H9 (cell line): Measurements from ENCODE around the gene RCN1. TPM values are rescaled to one million over a fixed set of nuclear protein-coding genes. Genes with fewer than 3 reads are reported as not detected.

Experiments used
- DNase-seq: peaks from one replicate; pipeline ENCODE4 v3.0.0-alpha.2; 2017
- H2AFZ ChIP-seq: one replicate; pipeline ENCODE4 v1.6.1; 2013; ENCODE audit warnings: mild to moderate bottlenecking, low read length, control low read depth, moderate library complexity
- H2AK5ac ChIP-seq: 2 replicates; pipeline ENCODE4 v1.6.1; 2013; ENCODE audit warnings: low read length, control low read depth, mixed read lengths; ENCODE audit not compliant: insufficient read length
- H2BK120ac ChIP-seq: one replicate; pipeline ENCODE4 v1.6.1; 2013; ENCODE audit warnings: low read depth, mild to moderate bottlenecking, low read length, control low read depth, inconsistent platforms; ENCODE audit not compliant: poor library complexity, severe bottlenecking
- H2BK12ac ChIP-seq: 2 replicates; pipeline ENCODE4 v1.6.1; 2013; ENCODE audit warnings: low read length, control low read depth, mixed read lengths, low read depth; ENCODE audit not compliant: insufficient read length
- H2BK15ac ChIP-seq: 2 replicates; pipeline ENCODE4 v1.6.1; 2013; ENCODE audit warnings: low read depth, low read length, control low read depth
- H2BK20ac ChIP-seq: one replicate; pipeline ENCODE4 v1.6.1; 2013; ENCODE audit warnings: low read depth, mild to moderate bottlenecking, low read length, control low read depth, inconsistent platforms; ENCODE audit not compliant: poor library complexity, severe bottlenecking
- H2BK5ac ChIP-seq: 2 replicates; pipeline ENCODE4 v1.6.1; 2013; ENCODE audit warnings: low read length, control low read depth, mixed read lengths; ENCODE audit not compliant: insufficient read length
- H3K14ac ChIP-seq: 2 replicates; pipeline ENCODE4 v1.6.1; 2013; ENCODE audit warnings: low read length, control low read depth; ENCODE audit not compliant: insufficient read depth
- H3K18ac ChIP-seq: 2 replicates; pipeline ENCODE4 v1.6.1; 2013; ENCODE audit warnings: low read depth, mild to moderate bottlenecking, mixed read lengths, low read length, control low read depth; ENCODE audit not compliant: insufficient read length
- H3K23ac ChIP-seq: 2 replicates; pipeline ENCODE4 v1.6.1; 2013; ENCODE audit warnings: low read length, control low read depth, mixed read lengths, low read depth; ENCODE audit not compliant: insufficient read length
- H3K23me2 ChIP-seq: 2 replicates; pipeline ENCODE4 v1.6.1; 2013; ENCODE audit warnings: low read depth, mild to moderate bottlenecking, mixed read lengths, low read length, control low read depth; ENCODE audit not compliant: insufficient read length, poor library complexity, severe bottlenecking
- H3K27ac ChIP-seq: 2 replicates; pipeline ENCODE4 v1.5.1; 2013; ENCODE audit warnings: low read length, control low read depth, mixed read lengths, low read depth; ENCODE audit not compliant: insufficient read length
- H3K27me3 ChIP-seq: 2 replicates; pipeline ENCODE4 v1.6.1; 2013; ENCODE audit warnings: low read length, control low read depth, inconsistent platforms; ENCODE audit not compliant: insufficient read depth
- H3K4ac ChIP-seq: 2 replicates; pipeline ENCODE4 v1.6.1; 2013; ENCODE audit warnings: low read depth, mild to moderate bottlenecking, control low read depth, inconsistent platforms, low read length, moderate library complexity
- H3K4me1 ChIP-seq: 2 replicates; pipeline ENCODE4 v1.6.1; 2013; ENCODE audit warnings: low read length, control low read depth, inconsistent platforms; ENCODE audit not compliant: insufficient read depth
- H3K4me2 ChIP-seq: 2 replicates; pipeline ENCODE4 v1.6.1; 2013; ENCODE audit warnings: low read length, control low read depth, mixed read lengths; ENCODE audit not compliant: insufficient read length, insufficient read depth
- H3K56ac ChIP-seq: 2 replicates; pipeline ENCODE4 v1.6.1; 2013; ENCODE audit warnings: low read depth, mild to moderate bottlenecking, mixed read lengths, low read length, control low read depth; ENCODE audit not compliant: insufficient read length
- H3K79me1 ChIP-seq: 2 replicates; pipeline ENCODE4 v1.6.1; 2013; ENCODE audit warnings: low read depth, mild to moderate bottlenecking, moderate library complexity, low read length, control low read depth, inconsistent platforms; ENCODE audit not compliant: insufficient read depth, poor library complexity, severe bottlenecking
- H3K79me2 ChIP-seq: 2 replicates; pipeline ENCODE4 v1.6.1; 2013; ENCODE audit warnings: low read length, control low read depth, inconsistent platforms; ENCODE audit not compliant: insufficient read depth
- H3K9ac ChIP-seq: 2 replicates; pipeline ENCODE4 v1.6.1; 2013; ENCODE audit warnings: low read length, control low read depth, mixed read lengths; ENCODE audit not compliant: insufficient read length; ENCODE audit errors: extremely low read depth
- H3K9me3 ChIP-seq: one replicate; pipeline ENCODE4 v1.6.1; 2013; ENCODE audit warnings: low read depth, low read length, inconsistent platforms; ENCODE audit not compliant: control insufficient read depth
- H3T11ph ChIP-seq: one replicate; pipeline ENCODE4 v1.6.1; 2013; ENCODE audit warnings: mild to moderate bottlenecking, low read length, control low read depth, inconsistent platforms
- H4K20me1 ChIP-seq: one replicate; pipeline ENCODE4 v1.6.1; 2013; ENCODE audit not compliant: control insufficient read depth, insufficient read length, insufficient read depth
- H4K5ac ChIP-seq: 2 replicates; pipeline ENCODE4 v1.6.1; 2013; ENCODE audit warnings: low read depth, mild to moderate bottlenecking, mixed read lengths, low read length, control low read depth; ENCODE audit not compliant: insufficient read length
- H4K8ac ChIP-seq: replicated peaks from 2 replicates; pipeline ENCODE4 v1.6.1; 2013; ENCODE audit warnings: low read length, control low read depth, mixed read lengths, low read depth; ENCODE audit not compliant: insufficient read length
- H4K91ac ChIP-seq: 2 replicates; pipeline ENCODE4 v1.6.1; 2013; ENCODE audit warnings: low read depth, mild to moderate bottlenecking, moderate library complexity, mixed read lengths, low read length, control low read depth; ENCODE audit not compliant: insufficient read length
- H3K27ac Mint-ChIP-seq, 3 experiments: 2 replicates in 2 of 3; 3 replicates in 1 of 3; pipeline ENCODE4 v1.8.0; 2020 to 2021; ENCODE audit warnings: mixed read lengths in 3 of 3, mild to moderate bottlenecking in 1 of 3, moderate library complexity in 1 of 3
- H3K27me3 Mint-ChIP-seq: 2 replicates; pipeline ENCODE4 v1.8.0; 2021; ENCODE audit warnings: low read depth, mild to moderate bottlenecking, moderate library complexity, mixed read lengths
- H3K36me3 Mint-ChIP-seq, 3 experiments: 2 replicates in 2 of 3; 3 replicates in 1 of 3; pipeline ENCODE4 v1.8.0; 2020 to 2021; ENCODE audit warnings: low read depth in 3 of 3, mixed read lengths in 3 of 3; ENCODE audit not compliant: insufficient read depth in 1 of 3
- H3K4me1 Mint-ChIP-seq, 2 experiments: 2 replicates each; pipeline ENCODE4 v1.8.0; 2020; ENCODE audit warnings: mixed read lengths in 2 of 2
- H3K4me3 Mint-ChIP-seq, 2 experiments: 2 replicates in 1 of 2; 3 replicates in 1 of 2; pipeline ENCODE4 v1.8.0; 2020 to 2021; ENCODE audit warnings: mild to moderate bottlenecking in 2 of 2, mixed read lengths in 2 of 2, moderate library complexity in 1 of 2
- H3K9me3 Mint-ChIP-seq, 2 experiments: 2 replicates in 1 of 2; 3 replicates in 1 of 2; pipeline ENCODE4 v1.8.0; 2020; ENCODE audit warnings: mild to moderate bottlenecking in 2 of 2, mixed read lengths in 2 of 2, moderate library complexity in 1 of 2
- WGBS: extraction: QIAGEN DNeasy Blood & Tissue Kit; methylation state at CpG from one replicate; pipeline ENCODE4 v1.1.7; 2013; ENCODE audit warnings: missing lambda C conversion rate, low lambda C conversion rate, mixed read lengths; ENCODE audit not compliant: insufficient read length; ENCODE audit errors: extremely low coverage; 5-methylcytosine and 5-hydroxymethylcytosine counted together
- total RNA-seq: library from RNA; stranded (reverse); gene quantifications from 2 replicates; pipeline ENCODE4 v1.2.1, GENCODE V29; 2021
- TF ChIP-seq, protein P1 (sequence below): fragments of 200-600 bp; sonication (generic); conservative IDR thresholded peaks from 3 replicates; pipeline ENCODE4 v1.8.0; 2021; ENCODE audit warnings: antibody characterized with exemption, mild to moderate bottlenecking

The RCN1 gene
- total RNA-seq, 1 experiment from 2014 or later = 109 TPM

- no peak overlapping the region for H4K8ac ChIP-seq
- no peak overlapping the region for H3K18ac ChIP-seq
- H3K4me3 Mint-ChIP-seq = no peak overlapping the region
- no peaks in the 10 kb centered on the region for H3K79me1 ChIP-seq
- H4K91ac ChIP-seq = no peak overlapping the region
- no peaks in the 10 kb centered on the region for H3K9me3 ChIP-seq
- H4K5ac ChIP-seq = no peak overlapping the region
- H2BK20ac ChIP-seq = no peak overlapping the region
- peak overlapping the region in 1 of 3 experiments; percentile 17; a peak in 1 of 7 replicates for H3K27ac Mint-ChIP-seq
- no peak overlapping the region for H3K56ac ChIP-seq
- no peak overlapping the region for H2AK5ac ChIP-seq
- H3K9ac ChIP-seq = no peak overlapping the region
- H3K4me2 ChIP-seq = no peak overlapping the region
- no peak overlapping the region for H3K14ac ChIP-seq
- no peak overlapping the region for H2BK5ac ChIP-seq
- no peak overlapping the region for H2BK12ac ChIP-seq
- no peak overlapping the region for H3T11ph ChIP-seq
- TF ChIP-seq, protein P1, sequence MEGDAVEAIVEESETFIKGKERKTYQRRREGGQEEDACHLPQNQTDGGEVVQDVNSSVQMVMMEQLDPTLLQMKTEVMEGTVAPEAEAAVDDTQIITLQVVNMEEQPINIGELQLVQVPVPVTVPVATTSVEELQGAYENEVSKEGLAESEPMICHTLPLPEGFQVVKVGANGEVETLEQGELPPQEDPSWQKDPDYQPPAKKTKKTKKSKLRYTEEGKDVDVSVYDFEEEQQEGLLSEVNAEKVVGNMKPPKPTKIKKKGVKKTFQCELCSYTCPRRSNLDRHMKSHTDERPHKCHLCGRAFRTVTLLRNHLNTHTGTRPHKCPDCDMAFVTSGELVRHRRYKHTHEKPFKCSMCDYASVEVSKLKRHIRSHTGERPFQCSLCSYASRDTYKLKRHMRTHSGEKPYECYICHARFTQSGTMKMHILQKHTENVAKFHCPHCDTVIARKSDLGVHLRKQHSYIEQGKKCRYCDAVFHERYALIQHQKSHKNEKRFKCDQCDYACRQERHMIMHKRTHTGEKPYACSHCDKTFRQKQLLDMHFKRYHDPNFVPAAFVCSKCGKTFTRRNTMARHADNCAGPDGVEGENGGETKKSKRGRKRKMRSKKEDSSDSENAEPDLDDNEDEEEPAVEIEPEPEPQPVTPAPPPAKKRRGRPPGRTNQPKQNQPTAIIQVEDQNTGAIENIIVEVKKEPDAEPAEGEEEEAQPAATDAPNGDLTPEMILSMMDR = no peak
- no peaks in the 10 kb centered on the region for H3K27me3 ChIP-seq
- peaks cover 3 to 6% of the 10 kb centered on the region in 2 experiments; a peak in 2 of 5 replicates for H3K9me3 Mint-ChIP-seq
- H3K23ac ChIP-seq = no peak overlapping the region
- WGBS = no CpG with 5 or more reads among the region's 6 CpGs
- H4K20me1 ChIP-seq = no peaks in the 10 kb centered on the region
- no peaks in the 10 kb centered on the region for H3K23me2 ChIP-seq
- no peak overlapping the region for H2AFZ ChIP-seq
- H2BK15ac ChIP-seq = no peak overlapping the region
- H3K27ac ChIP-seq = no peak overlapping the region
- no peaks in the 10 kb centered on the region; the same call in 1 of the 2 replicates for H3K79me2 ChIP-seq
- no peaks in the 10 kb centered on the region for H3K4me1 Mint-ChIP-seq
- H2BK120ac ChIP-seq = no peak overlapping the region
- H3K27me3 Mint-ChIP-seq = no peaks in the 10 kb centered on the region; the same call in 1 of the 2 replicates
- no peaks in the 10 kb centered on the region for H3K4me1 ChIP-seq
- H3K4ac ChIP-seq = no peak overlapping the region
- DNase-seq = no peak
- H3K36me3 Mint-ChIP-seq = no peaks in the 10 kb centered on the region
Measured at GRCh38 chr11:32141745-32142546, 51.1 kb downstream of the RCN1 start.
